Skeletal muscle tissue (tissue), 4 donors: ENCODE data around the gene HLF. TPM values are rescaled to one million over a fixed set of nuclear protein-coding genes. Genes with fewer than 3 reads are reported as not detected.
"Not testable (repeated sequence)": the region's sequence is repeated elsewhere in the genome, so short reads cannot be mapped to it uniquely, and the experiment has no call there.

ENCODE experiments used
- H3K27ac ChIP-seq: one replicate; pipeline ENCODE4 v1.7.0; 2013; ENCODE audit warnings: mild to moderate bottlenecking, low read depth, low read length, inconsistent platforms
- H3K27me3 ChIP-seq, 3 donors: one replicate each; pipeline ENCODE4 v1.7.0; 2013; ENCODE audit warnings: low read length in 3 of 3; ENCODE audit not compliant: control insufficient read depth in 3 of 3, insufficient read depth in 3 of 3
- H3K36me3 ChIP-seq, 3 donors: one replicate each; pipeline ENCODE4 v1.7.0; 2013; ENCODE audit warnings: low read length in 3 of 3; ENCODE audit not compliant: control insufficient read depth in 3 of 3, insufficient read depth in 3 of 3
- H3K4me1 ChIP-seq, 3 donors: one replicate each; pipeline ENCODE4 v1.7.0; 2013; ENCODE audit warnings: low read length in 3 of 3, mild to moderate bottlenecking in 3 of 3; ENCODE audit not compliant: control insufficient read depth in 3 of 3, insufficient read depth in 3 of 3
- H3K4me3 ChIP-seq, 3 donors: one replicate each; pipeline ENCODE4 v1.7.0; 2013; ENCODE audit warnings: low read length in 3 of 3
- H3K9ac ChIP-seq, 3 donors: one replicate each; pipeline ENCODE4 v1.7.0; 2013; ENCODE audit warnings: low read length in 3 of 3, mild to moderate bottlenecking in 3 of 3, moderate library complexity in 2 of 3, low read depth in 1 of 3
- H3K9me3 ChIP-seq, 3 donors: one replicate each; pipeline ENCODE4 v1.7.0; 2013; ENCODE audit warnings: low read length in 3 of 3; ENCODE audit not compliant: control insufficient read depth in 3 of 3
- total RNA-seq: library from RNA; depleted of rRNA; stranded (reverse); fragments of >200 nt; gene quantifications from one replicate; pipeline ENCODE4 v1.2.3, GENCODE V29; 2014
- donor health status: Osteomylitis.

HLF gene
- total RNA-seq, 1 donor from 2014 or later = 4.7 TPM

DNA sequence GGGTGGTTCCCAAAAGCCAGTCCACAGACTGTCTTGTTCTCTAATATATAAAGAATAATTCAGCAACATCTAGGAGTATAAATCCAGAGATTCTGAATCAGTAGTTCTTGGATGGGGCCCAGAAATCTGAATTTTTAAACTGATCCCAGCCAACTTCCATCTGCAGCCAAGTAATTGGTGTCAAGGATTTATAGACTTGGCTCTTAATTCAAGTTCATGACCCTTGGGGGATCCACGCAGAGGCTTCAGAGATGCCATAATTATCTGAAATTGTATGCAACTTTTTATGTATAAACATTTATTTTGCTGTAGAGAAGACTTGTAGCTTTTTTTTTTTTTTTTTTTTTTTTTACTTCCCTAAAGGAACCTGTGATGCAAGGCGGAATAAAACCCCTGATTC, 60.6 kb downstream of the HLF start:
- Histone ChIP-seq H3K27ac (no peak overlapping the region), H3K9ac (no peak overlapping the region), H3K36me3 (peaks cover 0 to 4% (median 0%) of the 10 kb centered on the region in 3 donors), H3K27me3 (no peaks in the 10 kb centered on the region), H3K9me3 (no peaks in the 10 kb centered on the region), H3K4me1 (peaks cover 0 to 10% (median 0%) of the 10 kb centered on the region in 3 donors), H3K4me3 (no peak overlapping the region)

DNA sequence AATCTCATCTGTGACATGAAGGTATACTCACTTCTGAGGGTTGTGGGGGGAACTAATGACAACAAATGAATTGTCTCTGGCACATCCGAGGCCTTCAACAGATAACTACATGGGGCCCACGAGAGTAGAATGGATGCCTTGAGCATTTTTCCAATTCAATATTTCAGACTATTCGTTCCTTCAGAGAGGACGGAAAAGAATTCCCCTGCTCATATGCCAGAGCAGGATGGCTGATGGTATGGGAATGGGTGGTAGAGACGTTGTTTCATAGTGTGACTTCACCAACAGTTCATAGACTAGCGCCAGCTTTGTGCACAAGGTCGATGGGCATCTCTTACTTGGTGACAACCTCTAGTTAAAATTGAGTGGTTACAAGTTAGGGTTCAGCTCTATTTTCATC, 61.3 kb downstream of the HLF start:
- peaks cover 0 to under 1% (median 0%) of the 10 kb centered on the region in 3 donors for H3K36me3 ChIP-seq
- H3K4me1 ChIP-seq = peaks cover 0 to 5% (median 0%) of the 10 kb centered on the region in 3 donors
- H3K9me3 ChIP-seq = no peaks in the 10 kb centered on the region
- H3K27ac ChIP-seq = no peak overlapping the region
- H3K4me3 ChIP-seq = no peak overlapping the region
- H3K27me3 ChIP-seq = no peaks in the 10 kb centered on the region
- no peak overlapping the region for H3K9ac ChIP-seq

DNA sequence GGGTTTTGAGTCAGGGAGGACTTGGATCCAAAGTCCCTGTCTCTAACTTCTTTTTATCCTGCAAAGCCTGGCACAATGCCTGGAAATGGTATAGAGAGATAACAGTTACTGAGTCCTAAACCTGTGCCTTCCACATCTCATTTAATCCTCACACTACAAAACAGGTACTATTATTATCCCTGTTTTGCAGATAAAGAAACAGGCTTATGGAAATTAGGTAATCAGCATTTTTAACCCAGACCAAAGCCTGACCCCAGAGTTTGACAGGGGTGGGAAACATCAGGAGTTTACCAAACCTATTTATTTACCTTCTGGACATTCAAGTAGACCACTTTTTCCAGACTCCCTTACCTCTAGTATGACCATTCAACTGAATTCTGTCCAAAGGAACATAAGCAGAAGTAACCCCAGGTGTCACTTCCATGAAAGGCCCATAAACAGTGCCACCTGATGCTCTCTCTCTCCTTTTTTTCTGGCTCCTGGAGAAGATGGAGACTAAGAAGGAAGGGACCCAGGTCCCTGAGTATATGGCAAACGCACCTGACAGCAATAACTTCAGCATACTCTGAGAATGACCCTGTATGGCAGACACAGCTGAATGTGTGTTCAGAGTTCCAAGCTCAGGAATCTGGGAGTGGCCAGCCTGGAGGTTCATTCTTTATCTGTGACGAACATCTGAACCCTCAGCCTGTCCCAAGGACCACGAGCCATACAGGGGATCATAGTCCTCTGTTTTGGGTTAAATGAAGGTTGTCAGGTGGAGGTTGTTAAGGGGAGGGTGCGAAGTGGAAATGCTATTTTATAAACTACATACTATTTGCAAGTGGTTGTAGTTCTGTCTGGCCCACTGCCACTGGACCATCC, 62.7 kb downstream of the HLF start:
- Histone ChIP-seq H3K27ac (no peak overlapping the region), H3K4me1 (no peaks in the 10 kb centered on the region), H3K27me3 (no peaks in the 10 kb centered on the region), H3K9me3 (no peaks in the 10 kb centered on the region), H3K9ac (no peak overlapping the region), H3K36me3 (no peaks in the 10 kb centered on the region), H3K4me3 (no peak overlapping the region)

DNA sequence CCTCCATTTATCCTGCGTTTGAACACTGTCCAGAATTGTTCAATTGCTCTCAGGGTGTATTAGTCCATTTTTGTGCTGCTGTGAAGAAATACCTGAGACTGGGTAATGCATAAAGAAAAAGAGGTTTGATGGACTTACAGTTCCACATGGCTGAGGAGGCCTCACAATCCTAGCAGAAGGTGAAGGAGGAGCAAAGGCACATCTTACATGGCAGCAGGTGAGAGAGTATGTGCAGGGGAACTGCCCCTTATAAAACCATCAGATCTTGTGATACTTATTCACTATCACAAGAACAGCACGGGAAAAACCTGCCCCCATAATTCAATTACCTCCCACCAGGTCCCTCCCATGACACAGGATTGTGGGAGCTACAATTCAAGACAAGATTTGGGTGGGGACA, 63.8 kb downstream of the HLF start:
- H3K27ac ChIP-seq, H3K4me1 ChIP-seq, H3K36me3 ChIP-seq, H3K9me3 ChIP-seq, H3K9ac ChIP-seq, H3K27me3 ChIP-seq, H3K4me3 ChIP-seq: not testable (repeated sequence)

DNA sequence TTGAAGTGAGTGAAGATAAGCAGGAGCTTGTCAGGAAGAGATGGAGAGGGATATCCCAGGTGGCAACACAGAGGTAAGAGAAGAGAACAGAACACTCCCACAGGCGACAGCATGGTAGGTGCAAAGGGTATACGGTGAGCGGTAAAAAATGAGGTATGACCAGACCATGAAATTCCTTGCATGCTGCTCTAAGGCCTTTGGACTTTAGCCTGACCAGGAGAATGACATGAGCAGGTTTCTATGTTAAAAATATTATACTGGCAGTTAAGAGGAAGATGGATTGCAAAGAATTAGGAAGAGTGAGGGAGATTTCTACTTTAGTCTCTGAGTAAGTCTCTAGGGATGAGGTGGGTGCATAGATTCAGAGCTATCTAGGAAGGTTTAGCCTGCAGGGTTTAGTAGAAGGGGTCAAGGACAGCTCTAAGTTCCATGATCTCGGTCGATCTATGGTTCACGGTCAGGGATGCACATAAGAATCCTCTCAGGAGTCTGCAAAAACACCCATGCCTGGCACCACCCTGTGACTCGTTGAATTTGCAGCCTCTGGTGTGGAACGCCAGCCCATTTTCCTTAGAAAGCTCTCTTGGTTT, 65.7 kb downstream of the HLF start:
- H3K4me1 ChIP-seq = no peaks in the 10 kb centered on the region
- no peaks in the 10 kb centered on the region for H3K27me3 ChIP-seq
- H3K9ac ChIP-seq = no peak overlapping the region
- H3K27ac ChIP-seq = no peak overlapping the region
- H3K36me3 ChIP-seq = no peaks in the 10 kb centered on the region
- H3K9me3 ChIP-seq = no peaks in the 10 kb centered on the region
- H3K4me3 ChIP-seq = no peak overlapping the region

DNA sequence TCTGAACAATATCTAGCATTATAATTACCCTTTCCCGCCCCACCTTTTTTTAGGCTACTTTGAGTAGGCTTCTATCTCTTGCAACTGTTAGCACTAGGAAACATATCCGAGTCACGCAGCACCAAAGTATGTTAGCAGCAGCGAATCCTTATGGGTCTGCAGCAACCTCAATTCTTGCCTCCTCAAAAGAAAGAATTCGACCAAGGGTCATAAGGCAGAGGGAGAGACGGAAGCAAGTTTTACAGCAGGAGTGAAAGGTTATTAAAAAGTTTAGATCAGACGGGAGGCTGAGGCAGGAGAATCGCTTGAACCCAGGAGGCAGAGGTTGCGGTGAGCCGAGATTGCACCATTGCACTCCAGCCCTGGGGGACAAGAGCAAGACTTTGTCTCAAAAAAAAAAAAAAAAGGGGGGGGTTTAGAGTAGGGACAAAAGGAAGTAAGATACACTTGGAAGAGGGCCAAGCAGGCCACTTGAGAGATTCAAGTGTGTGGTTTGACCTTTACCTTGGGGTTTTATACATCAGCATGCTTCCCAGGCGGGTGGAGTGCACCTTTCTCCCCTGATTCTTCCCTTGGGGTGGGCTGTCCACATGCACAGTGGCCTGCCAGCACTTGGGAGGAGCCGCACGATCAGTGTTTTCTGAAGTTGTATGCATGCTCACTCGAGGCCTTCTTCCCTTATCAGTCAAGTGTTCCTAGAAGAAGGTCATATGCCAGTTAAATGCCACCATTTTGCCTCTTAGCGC, 67.7 kb downstream of the HLF start:
- H3K9ac ChIP-seq = no peak overlapping the region
- no peaks in the 10 kb centered on the region for H3K9me3 ChIP-seq
- no peaks in the 10 kb centered on the region for H3K36me3 ChIP-seq
- H3K4me3 ChIP-seq = no peak overlapping the region
- H3K4me1 ChIP-seq = no peaks in the 10 kb centered on the region
- no peaks in the 10 kb centered on the region for H3K27me3 ChIP-seq
- H3K27ac ChIP-seq = no peak overlapping the region

DNA sequence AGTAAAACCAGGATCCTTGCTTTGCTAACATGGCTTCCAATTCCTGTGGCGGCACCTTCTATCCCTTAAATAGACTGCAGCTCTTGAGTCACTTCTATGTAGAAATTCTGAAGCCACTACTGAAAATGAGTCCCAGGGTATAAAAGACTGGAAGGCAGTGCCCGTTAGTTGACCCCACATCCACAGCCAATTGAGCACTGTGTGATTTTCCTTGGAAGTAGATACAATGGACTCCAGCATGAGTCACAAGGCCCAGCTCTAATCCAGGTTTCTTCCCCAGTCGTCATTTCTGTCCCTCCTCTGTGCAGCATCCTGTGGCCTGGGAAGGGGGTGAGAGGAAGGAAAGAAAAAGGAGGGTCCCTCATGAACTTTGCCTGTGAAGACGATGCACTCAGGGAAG, 69.5 kb downstream of the HLF start:
- Histone ChIP-seq H3K27me3 (peaks cover 0 to 2% (median 0%) of the 10 kb centered on the region in 3 donors), H3K27ac (no peak overlapping the region), H3K36me3 (no peaks in the 10 kb centered on the region), H3K4me1 (no peaks in the 10 kb centered on the region), H3K9me3 (no peaks in the 10 kb centered on the region), H3K4me3 (no peak overlapping the region), H3K9ac (no peak overlapping the region)

DNA sequence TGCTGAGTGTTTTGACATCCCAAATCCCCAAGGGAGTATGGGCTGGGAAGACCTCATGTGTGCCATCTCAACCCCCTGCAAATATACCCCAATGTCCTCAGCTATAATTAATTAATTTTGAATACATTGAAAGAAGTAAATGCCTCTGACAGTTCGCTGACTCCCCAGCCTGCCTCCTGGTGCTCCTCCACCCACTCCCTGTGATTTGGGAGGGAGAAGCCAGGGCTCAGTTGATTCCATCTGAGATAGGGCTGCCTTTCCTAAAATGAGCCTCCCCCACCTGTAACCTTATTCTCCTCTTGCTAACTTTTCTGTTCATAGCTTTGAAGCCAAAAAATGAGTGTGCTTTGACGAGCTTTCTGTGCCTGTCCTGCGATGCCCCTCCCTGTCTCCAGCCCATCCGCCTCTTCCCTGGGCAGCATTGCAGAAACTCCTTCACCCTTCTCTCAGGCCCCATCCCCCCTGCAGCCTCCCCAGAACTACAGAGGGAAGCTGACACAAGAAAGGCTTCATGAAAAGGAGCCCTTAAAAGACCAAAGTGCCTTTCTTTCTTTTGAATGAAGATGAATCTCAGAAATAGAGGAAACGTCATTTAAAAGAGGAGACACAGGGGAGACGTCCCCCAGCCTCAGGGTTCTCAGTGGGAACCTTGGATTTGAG, 70.3 kb downstream of the HLF start:
- no peak overlapping the region for H3K9ac ChIP-seq
- H3K27me3 ChIP-seq = peaks cover 0 to 2% (median 0%) of the 10 kb centered on the region in 3 donors
- no peaks in the 10 kb centered on the region for H3K9me3 ChIP-seq
- H3K4me3 ChIP-seq = no peak overlapping the region
- no peaks in the 10 kb centered on the region for H3K36me3 ChIP-seq
- no peak overlapping the region for H3K27ac ChIP-seq
- H3K4me1 ChIP-seq = no peaks in the 10 kb centered on the region

DNA sequence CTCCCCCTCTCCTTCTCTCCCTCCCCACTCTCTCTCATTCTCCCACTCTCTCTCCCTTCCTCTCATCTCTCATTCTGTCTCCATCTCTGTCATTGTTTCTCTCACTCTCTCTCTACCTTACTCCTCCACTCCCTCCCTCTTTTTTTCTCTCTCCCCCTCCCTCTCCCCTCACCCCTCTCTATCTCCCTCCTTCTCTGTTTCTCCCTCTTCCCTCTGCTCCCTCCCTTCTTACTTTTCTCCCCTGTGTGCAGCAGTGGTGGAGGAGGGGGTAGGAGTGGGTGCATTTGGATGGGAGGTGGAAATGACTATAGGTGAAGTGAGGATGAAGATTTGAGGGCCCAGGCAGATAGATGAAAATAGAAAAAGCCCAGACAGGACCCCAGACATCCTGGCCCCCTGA, 70.9 kb downstream of the HLF start:
- Histone ChIP-seq H3K27ac (no peak overlapping the region), H3K9me3 (no peaks in the 10 kb centered on the region), H3K4me3 (no peak overlapping the region), H3K9ac (no peak overlapping the region), H3K4me1 (no peaks in the 10 kb centered on the region), H3K27me3 (peaks cover 0 to 2% (median 0%) of the 10 kb centered on the region in 3 donors), H3K36me3 (no peaks in the 10 kb centered on the region)
